ENCODE data around the gene KANK4.

The KANK4 gene

GRCh38 chr1:62336638-62336994 is 17.4 kb upstream of the KANK4 start:
- TF ChIP-seq CTCF (conservative IDR thresholded peaks at IDR 0.05) = no peak
- no peak overlapping the region for H3K27ac ChIP-seq

DNA sequence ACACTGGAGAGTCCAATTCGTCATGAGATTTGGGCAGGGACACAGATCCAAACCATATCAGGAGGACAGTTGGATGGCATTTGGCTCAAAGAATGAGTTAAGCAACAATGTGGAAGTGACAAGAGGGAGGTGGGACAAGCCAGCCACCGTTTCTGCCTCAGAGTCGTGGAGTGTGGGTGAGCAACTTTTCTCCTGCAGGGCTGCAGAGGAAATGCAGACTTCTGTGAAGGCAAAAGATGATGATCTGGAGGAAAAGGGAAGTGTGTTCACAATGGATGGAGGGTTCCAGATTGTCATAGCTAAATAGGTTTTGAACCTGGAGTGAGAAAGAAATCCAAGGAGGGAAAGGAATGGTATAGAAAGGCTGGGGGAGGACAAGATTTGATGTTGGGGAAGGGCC is 16.4 kb upstream of the KANK4 start:
- TF ChIP-seq CTCF (conservative IDR thresholded peaks at IDR 0.05) = no peak
- no peak overlapping the region for H3K27ac ChIP-seq

DNA sequence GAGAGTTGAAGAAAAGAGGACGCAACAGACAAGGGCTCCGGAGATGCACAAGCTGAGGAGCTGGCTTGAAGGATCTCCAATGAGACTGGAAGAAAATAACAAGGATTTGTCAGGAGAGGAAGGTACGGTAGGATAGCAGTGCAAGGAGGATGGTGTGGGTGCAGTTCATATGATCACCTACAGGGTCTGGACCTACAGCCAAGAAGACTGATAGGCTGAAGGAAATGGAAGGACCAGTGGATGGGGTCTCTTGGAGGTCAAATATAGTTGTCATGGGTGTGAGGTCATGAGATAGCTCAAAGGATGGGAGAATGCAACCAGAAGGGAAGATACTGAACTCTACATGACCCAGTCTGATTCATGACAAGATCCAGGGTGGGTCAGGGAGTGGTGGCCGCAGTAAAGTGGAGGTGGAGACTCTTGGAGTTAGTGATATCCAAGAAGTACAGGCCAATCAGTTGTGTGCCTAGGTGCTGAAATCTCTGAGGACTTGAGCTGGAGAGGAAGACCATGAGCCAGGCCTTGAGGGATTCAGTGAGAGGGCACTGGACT is 15.3 kb upstream of the KANK4 start:
- TF ChIP-seq CTCF (conservative IDR thresholded peaks at IDR 0.05) = no peak
- H3K27ac ChIP-seq = no peak overlapping the region

DNA sequence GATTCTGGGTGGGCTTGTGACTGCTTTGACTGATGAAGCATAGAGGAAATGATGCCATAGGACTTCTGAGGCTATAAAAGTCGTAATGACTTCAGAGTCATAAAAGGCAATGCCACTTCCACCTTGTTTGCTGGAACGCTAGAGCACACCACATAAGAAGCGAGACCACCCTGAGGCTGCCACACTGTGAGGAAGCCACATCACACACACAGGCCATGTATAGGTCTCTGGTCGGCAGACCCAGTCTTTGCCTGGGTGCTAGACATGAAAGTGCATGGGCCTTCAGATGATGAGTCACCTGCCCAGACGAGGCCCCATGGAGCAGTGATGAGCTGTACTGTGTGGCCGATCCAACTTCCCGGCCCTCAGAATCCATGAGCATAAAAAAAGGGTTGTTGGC is 14.2 kb upstream of the KANK4 start:
- TF ChIP-seq CTCF (conservative IDR thresholded peaks at IDR 0.05) = no peak

GRCh38 chr1:62327360-62328055 is 8.3 kb upstream of the KANK4 start:
- no peak for TF ChIP-seq CTCF (conservative IDR thresholded peaks at IDR 0.05)
- H3K27ac ChIP-seq = no peak overlapping the region

More for the DNA sequence above, 14.2 kb upstream of the KANK4 start:
- H3K27ac ChIP-seq = no peak overlapping the region

- TF ChIP-seq CTCF (conservative IDR thresholded peaks at IDR 0.05) = no peak
- no peak overlapping the region for H3K27ac ChIP-seq
These were observed 6.4 kb upstream of the KANK4 start for GRCh38 chr1:62325681-62326080.

- H3K27ac ChIP-seq = no peak overlapping the region
- TF ChIP-seq CTCF (conservative IDR thresholded peaks at IDR 0.05) = no peak
These were observed 5.8 kb upstream of the KANK4 start for GRCh38 chr1:62325081-62325480.
